H9 (cell line): ENCODE measurements around the gene SLC7A14. TPM values are rescaled to one million over a fixed set of nuclear protein-coding genes. Genes with fewer than 3 reads are reported as not detected.

Experiments
- DNase-seq: peaks from one replicate; pipeline ENCODE4 v3.0.0-alpha.2; 2017
- H2AFZ ChIP-seq: one replicate; pipeline ENCODE4 v1.6.1; 2013; ENCODE audit warnings: mild to moderate bottlenecking, low read length, control low read depth, moderate library complexity
- H2AK5ac ChIP-seq: 2 replicates; pipeline ENCODE4 v1.6.1; 2013; ENCODE audit warnings: low read length, control low read depth, mixed read lengths; ENCODE audit not compliant: insufficient read length
- H2BK120ac ChIP-seq: one replicate; pipeline ENCODE4 v1.6.1; 2013; ENCODE audit warnings: low read depth, mild to moderate bottlenecking, low read length, control low read depth, inconsistent platforms; ENCODE audit not compliant: poor library complexity, severe bottlenecking
- H2BK12ac ChIP-seq: 2 replicates; pipeline ENCODE4 v1.6.1; 2013; ENCODE audit warnings: low read length, control low read depth, mixed read lengths, low read depth; ENCODE audit not compliant: insufficient read length
- H2BK15ac ChIP-seq: 2 replicates; pipeline ENCODE4 v1.6.1; 2013; ENCODE audit warnings: low read depth, low read length, control low read depth
- H2BK20ac ChIP-seq: one replicate; pipeline ENCODE4 v1.6.1; 2013; ENCODE audit warnings: low read depth, mild to moderate bottlenecking, low read length, control low read depth, inconsistent platforms; ENCODE audit not compliant: poor library complexity, severe bottlenecking
- H2BK5ac ChIP-seq: 2 replicates; pipeline ENCODE4 v1.6.1; 2013; ENCODE audit warnings: low read length, control low read depth, mixed read lengths; ENCODE audit not compliant: insufficient read length
- H3K14ac ChIP-seq: 2 replicates; pipeline ENCODE4 v1.6.1; 2013; ENCODE audit warnings: low read length, control low read depth; ENCODE audit not compliant: insufficient read depth
- H3K18ac ChIP-seq: 2 replicates; pipeline ENCODE4 v1.6.1; 2013; ENCODE audit warnings: low read depth, mild to moderate bottlenecking, mixed read lengths, low read length, control low read depth; ENCODE audit not compliant: insufficient read length
- H3K23ac ChIP-seq: 2 replicates; pipeline ENCODE4 v1.6.1; 2013; ENCODE audit warnings: low read length, control low read depth, mixed read lengths, low read depth; ENCODE audit not compliant: insufficient read length
- H3K23me2 ChIP-seq: 2 replicates; pipeline ENCODE4 v1.6.1; 2013; ENCODE audit warnings: low read depth, mild to moderate bottlenecking, mixed read lengths, low read length, control low read depth; ENCODE audit not compliant: insufficient read length, poor library complexity, severe bottlenecking
- H3K27ac ChIP-seq: 2 replicates; pipeline ENCODE4 v1.5.1; 2013; ENCODE audit warnings: low read length, control low read depth, mixed read lengths, low read depth; ENCODE audit not compliant: insufficient read length
- H3K27me3 ChIP-seq: 2 replicates; pipeline ENCODE4 v1.6.1; 2013; ENCODE audit warnings: low read length, control low read depth, inconsistent platforms; ENCODE audit not compliant: insufficient read depth
- H3K4ac ChIP-seq: 2 replicates; pipeline ENCODE4 v1.6.1; 2013; ENCODE audit warnings: low read depth, mild to moderate bottlenecking, control low read depth, inconsistent platforms, low read length, moderate library complexity
- H3K4me1 ChIP-seq: 2 replicates; pipeline ENCODE4 v1.6.1; 2013; ENCODE audit warnings: low read length, control low read depth, inconsistent platforms; ENCODE audit not compliant: insufficient read depth
- H3K4me2 ChIP-seq: 2 replicates; pipeline ENCODE4 v1.6.1; 2013; ENCODE audit warnings: low read length, control low read depth, mixed read lengths; ENCODE audit not compliant: insufficient read length, insufficient read depth
- H3K56ac ChIP-seq: 2 replicates; pipeline ENCODE4 v1.6.1; 2013; ENCODE audit warnings: low read depth, mild to moderate bottlenecking, mixed read lengths, low read length, control low read depth; ENCODE audit not compliant: insufficient read length
- H3K79me1 ChIP-seq: 2 replicates; pipeline ENCODE4 v1.6.1; 2013; ENCODE audit warnings: low read depth, mild to moderate bottlenecking, moderate library complexity, low read length, control low read depth, inconsistent platforms; ENCODE audit not compliant: insufficient read depth, poor library complexity, severe bottlenecking
- H3K79me2 ChIP-seq: 2 replicates; pipeline ENCODE4 v1.6.1; 2013; ENCODE audit warnings: low read length, control low read depth, inconsistent platforms; ENCODE audit not compliant: insufficient read depth
- H3K9ac ChIP-seq: 2 replicates; pipeline ENCODE4 v1.6.1; 2013; ENCODE audit warnings: low read length, control low read depth, mixed read lengths; ENCODE audit not compliant: insufficient read length; ENCODE audit errors: extremely low read depth
- H3K9me3 ChIP-seq: one replicate; pipeline ENCODE4 v1.6.1; 2013; ENCODE audit warnings: low read depth, low read length, inconsistent platforms; ENCODE audit not compliant: control insufficient read depth
- H3T11ph ChIP-seq: one replicate; pipeline ENCODE4 v1.6.1; 2013; ENCODE audit warnings: mild to moderate bottlenecking, low read length, control low read depth, inconsistent platforms
- H4K20me1 ChIP-seq: one replicate; pipeline ENCODE4 v1.6.1; 2013; ENCODE audit not compliant: control insufficient read depth, insufficient read length, insufficient read depth
- H4K5ac ChIP-seq: 2 replicates; pipeline ENCODE4 v1.6.1; 2013; ENCODE audit warnings: low read depth, mild to moderate bottlenecking, mixed read lengths, low read length, control low read depth; ENCODE audit not compliant: insufficient read length
- H4K8ac ChIP-seq: replicated peaks from 2 replicates; pipeline ENCODE4 v1.6.1; 2013; ENCODE audit warnings: low read length, control low read depth, mixed read lengths, low read depth; ENCODE audit not compliant: insufficient read length
- H4K91ac ChIP-seq: 2 replicates; pipeline ENCODE4 v1.6.1; 2013; ENCODE audit warnings: low read depth, mild to moderate bottlenecking, moderate library complexity, mixed read lengths, low read length, control low read depth; ENCODE audit not compliant: insufficient read length
- H3K27ac Mint-ChIP-seq, 3 experiments: 2 replicates in 2 of 3; 3 replicates in 1 of 3; pipeline ENCODE4 v1.8.0; 2020 to 2021; ENCODE audit warnings: mixed read lengths in 3 of 3, mild to moderate bottlenecking in 1 of 3, moderate library complexity in 1 of 3
- H3K27me3 Mint-ChIP-seq: 2 replicates; pipeline ENCODE4 v1.8.0; 2021; ENCODE audit warnings: low read depth, mild to moderate bottlenecking, moderate library complexity, mixed read lengths
- H3K36me3 Mint-ChIP-seq, 3 experiments: 2 replicates in 2 of 3; 3 replicates in 1 of 3; pipeline ENCODE4 v1.8.0; 2020 to 2021; ENCODE audit warnings: low read depth in 3 of 3, mixed read lengths in 3 of 3; ENCODE audit not compliant: insufficient read depth in 1 of 3
- H3K4me1 Mint-ChIP-seq, 2 experiments: 2 replicates each; pipeline ENCODE4 v1.8.0; 2020; ENCODE audit warnings: mixed read lengths in 2 of 2
- H3K4me3 Mint-ChIP-seq, 2 experiments: 2 replicates in 1 of 2; 3 replicates in 1 of 2; pipeline ENCODE4 v1.8.0; 2020 to 2021; ENCODE audit warnings: mild to moderate bottlenecking in 2 of 2, mixed read lengths in 2 of 2, moderate library complexity in 1 of 2
- H3K9me3 Mint-ChIP-seq, 2 experiments: 2 replicates in 1 of 2; 3 replicates in 1 of 2; pipeline ENCODE4 v1.8.0; 2020; ENCODE audit warnings: mild to moderate bottlenecking in 2 of 2, mixed read lengths in 2 of 2, moderate library complexity in 1 of 2
- CTCF ChIP-seq: fragments of 200-600 bp; sonication (generic); conservative IDR thresholded peaks from 3 replicates; pipeline ENCODE4 v1.8.0; 2021; ENCODE audit warnings: antibody characterized with exemption, mild to moderate bottlenecking
- total RNA-seq: library from RNA; stranded (reverse); gene quantifications from 2 replicates; pipeline ENCODE4 v1.2.1, GENCODE V29; 2021

The SLC7A14 gene
- total RNA-seq, 1 experiment from 2014 or later, result 0.42 TPM

GRCh38 chr3:170558427-170558826 lies 27.4 kb downstream of the SLC7A14 start:
- Histone ChIP-seq H2BK15ac (no peak overlapping the region), H2AK5ac (no peak overlapping the region), H3K79me2 (no peaks in the 10 kb centered on the region), H3K9ac (no peak overlapping the region), H3K4me2 (no peak overlapping the region), H3K79me1 (no peaks in the 10 kb centered on the region), H3T11ph (no peak overlapping the region), H3K9me3 (no peaks in the 10 kb centered on the region), H4K5ac (no peak overlapping the region), H3K23ac (no peak overlapping the region), H3K56ac (no peak overlapping the region), H4K20me1 (no peaks in the 10 kb centered on the region), H2BK120ac (no peak overlapping the region), H4K91ac (no peak overlapping the region), H2AFZ (no peak overlapping the region), H3K23me2 (no peaks in the 10 kb centered on the region), H3K14ac (no peak overlapping the region), H2BK20ac (no peak overlapping the region), H3K4me1 (no peaks in the 10 kb centered on the region), H2BK12ac (no peak overlapping the region), H2BK5ac (no peak overlapping the region), H4K8ac (no peak overlapping the region), H3K18ac (no peak overlapping the region), H3K27ac (no peak overlapping the region), H3K27me3 (no peaks in the 10 kb centered on the region), H3K4ac (no peak overlapping the region)
- Mint-ChIP-seq H3K4me1 (0 out of 4 replicates have a peak, but pooled peaks cover 0 to 2% of the 10 kb centered on the region in 2 experiments), H3K27me3 (no peaks in the 10 kb centered on the region), H3K36me3 (no peaks in the 10 kb centered on the region), H3K27ac (no peak overlapping the region), H3K9me3 (no peaks in the 10 kb centered on the region), H3K4me3 (no peak overlapping the region)
- no peak for DNase-seq
- no peak for TF ChIP-seq CTCF
